Fibroblast of lung (primary cell): Measurements from ENCODE around the gene REEP1. TPM values are rescaled to one million over a fixed set of nuclear protein-coding genes. Genes with fewer than 3 reads are reported as not detected.
A peak's percentile ranks its signal among the peaks of the same experiment; 100 is the strongest.

Experiments
- DNase-seq, 2 donors: peaks; one replicate each; pipeline versions ENCODE4 v3.0.0 to v3.0.0-alpha.2; 2010; ENCODE audit warnings: low read depth in 2 of 2
- H2AFZ ChIP-seq: 2 replicates; pipeline ENCODE4 v1.5.1; 2012; ENCODE audit warnings: low read length, control low read depth, inconsistent platforms
- H3K27ac ChIP-seq: 2 replicates; pipeline ENCODE4 v1.5.1; 2011; ENCODE audit warnings: low read length, control low read depth; ENCODE audit not compliant: insufficient read depth
- H3K27me3 ChIP-seq: 2 replicates; pipeline ENCODE4 v1.5.1; 2011; ENCODE audit warnings: mild to moderate bottlenecking, low read length; ENCODE audit not compliant: control insufficient read depth, insufficient read depth
- H3K36me3 ChIP-seq: 2 replicates; pipeline ENCODE4 v1.5.1; 2011; ENCODE audit warnings: low read length; ENCODE audit not compliant: control insufficient read depth, insufficient read depth
- H3K4me1 ChIP-seq: 2 replicates; pipeline ENCODE4 v1.5.1; 2011; ENCODE audit warnings: low read length; ENCODE audit not compliant: control insufficient read depth, insufficient read depth; ENCODE audit errors: extremely low read depth
- H3K4me2 ChIP-seq: 2 replicates; pipeline ENCODE4 v1.5.1; 2011; ENCODE audit warnings: low read length, control low read depth; ENCODE audit not compliant: insufficient read depth; ENCODE audit errors: extremely low read depth
- H3K4me3 ChIP-seq, 4 experiments: fragments of 200-600 bp in 1 of 4; sonication (generic) in 1 of 4; replicated peaks in 1 of 4; 2 replicates each; pipeline ENCODE4 v1.5.1; 2011 to 2016; ENCODE audit warnings: low read length in 4 of 4, low read depth in 3 of 4, mild to moderate bottlenecking in 3 of 4, control low read depth in 2 of 4, inconsistent platforms in 1 of 4, mixed read lengths in 1 of 4; ENCODE audit not compliant: insufficient read depth in 1 of 4; ENCODE audit errors: control extremely low read depth in 1 of 4
- H3K79me2 ChIP-seq: 2 replicates; pipeline ENCODE4 v1.5.1; 2012; ENCODE audit warnings: mild to moderate bottlenecking, low read length, inconsistent platforms; ENCODE audit not compliant: control insufficient read depth, insufficient read depth
- H3K9ac ChIP-seq: 2 replicates; pipeline ENCODE4 v1.5.1; 2011; ENCODE audit warnings: mild to moderate bottlenecking, low read length, control low read depth; ENCODE audit not compliant: insufficient read depth
- H3K9me3 ChIP-seq: 2 replicates; pipeline ENCODE4 v1.5.1; 2012; ENCODE audit warnings: low read depth, low read length; ENCODE audit not compliant: control insufficient read depth, insufficient read depth
- H4K20me1 ChIP-seq: 2 replicates; pipeline ENCODE4 v1.5.1; 2011; ENCODE audit warnings: low read length; ENCODE audit not compliant: control insufficient read depth, insufficient read depth; ENCODE audit errors: extremely low read depth
- CTCF ChIP-seq, 2 donors: IDR thresholded peaks in 1 of 2; conservative IDR thresholded peaks in 1 of 2; 1 replicate in 1 of 2; 2 replicates in 1 of 2; pipeline ENCODE4 v1.5.1; 2011 to 2012; ENCODE audit warnings: low read length in 2 of 2, control low read depth in 1 of 2, inconsistent platforms in 1 of 2, low read depth in 1 of 2, mild to moderate bottlenecking in 1 of 2
- EZH2 ChIP-seq: IDR thresholded peaks from 2 replicates; pipeline ENCODE4 v1.5.1; 2012; ENCODE audit warnings: low read length, control low read depth, mild to moderate bottlenecking; ENCODE audit errors: missing control alignments
- polyA plus RNA-seq, 2 donors: library from polyadenylated mRNA; depleted of rRNA in 1 of 2; stranded (reverse) in 1 of 2; unstranded in 1 of 2; fragments of >200 nt; gene quantifications; 2 replicates each; pipeline ENCODE4 v1.2.1, GENCODE V29; 2011 to 2012; ENCODE audit warnings: missing spikeins in 1 of 2
- total RNA-seq: library from RNA; depleted of rRNA; stranded (reverse); fragments of >200 nt; gene quantifications from 2 replicates; pipeline ENCODE4 v1.2.1, GENCODE V29; 2014

REEP1 gene
- total and polyA plus RNA-seq, 2 donors (not counting 1 experiment from before 2014, with no cell fraction given), result 0.02 TPM; not detected in 1

GRCh38 chr2:86216575-86217555 is 120.6 kb downstream of the REEP1 start:
- H3K9ac ChIP-seq, result no peak overlapping the region

DNA sequence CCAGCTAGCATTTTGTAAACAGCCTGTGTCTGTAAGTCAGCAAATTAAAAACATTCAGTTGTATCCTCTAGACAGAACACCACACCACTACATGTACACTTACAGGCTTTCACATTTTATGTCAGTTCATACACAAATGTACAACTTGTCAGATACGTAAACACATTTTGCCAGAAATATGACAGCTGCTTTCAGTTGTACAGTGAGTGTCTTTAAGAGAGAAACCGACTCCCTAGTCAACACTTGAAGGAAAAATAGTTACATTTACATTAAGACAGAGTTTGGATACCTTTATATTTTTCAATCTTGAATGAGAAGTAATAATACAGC is 123.0 kb downstream of the REEP1 start:
- H3K27ac ChIP-seq, result no peak overlapping the region
- no peaks in the 10 kb centered on the region for H3K4me1 ChIP-seq
- DNase-seq, result no peak
- no peaks in the 10 kb centered on the region for H3K79me2 ChIP-seq
- H2AFZ ChIP-seq, result no peak overlapping the region
- TF ChIP-seq EZH2 (no peak), CTCF (conservative IDR thresholded peaks at IDR 0.05 in 1 of 2, IDR thresholded peaks at IDR 0.05 in 1 of 2; ENCODE audit: low read depth in 1 of 2, low read length in 2 of 2) (no peak)
- no peaks in the 10 kb centered on the region for H3K27me3 ChIP-seq
- H3K9ac ChIP-seq, result no peak overlapping the region
- no peak overlapping the region for H3K4me2 ChIP-seq
- no peaks in the 10 kb centered on the region for H3K9me3 ChIP-seq
- H3K4me3 ChIP-seq, result no peak overlapping the region
- H4K20me1 ChIP-seq, result no peaks in the 10 kb centered on the region
- peaks cover 5% of the 10 kb centered on the region for H3K36me3 ChIP-seq

More at GRCh38 chr2:86216575-86217555, 120.6 kb downstream of the REEP1 start:
- TF ChIP-seq CTCF (conservative IDR thresholded peaks at IDR 0.05 in 1 of 2, IDR thresholded peaks at IDR 0.05 in 1 of 2; ENCODE audit: low read depth in 1 of 2, low read length in 2 of 2) (no peak), EZH2 (no peak)
- H3K4me3 ChIP-seq, result no peak overlapping the region
- no peaks in the 10 kb centered on the region for H3K9me3 ChIP-seq
- H3K27me3 ChIP-seq, result no peaks in the 10 kb centered on the region
- no peaks in the 10 kb centered on the region for H3K4me1 ChIP-seq
- H3K27ac ChIP-seq, result no peak overlapping the region
- H4K20me1 ChIP-seq, result no peaks in the 10 kb centered on the region
- no peak overlapping the region for H3K4me2 ChIP-seq
- H3K36me3 ChIP-seq, result no peaks in the 10 kb centered on the region
- peak in 1 of 2 donors; percentile 48 for DNase-seq
- no peaks in the 10 kb centered on the region for H3K79me2 ChIP-seq
- H2AFZ ChIP-seq, result no peak overlapping the region

GRCh38 chr2:86213699-86214502 is 123.5 kb downstream of the REEP1 start:
- Histone ChIP-seq H2AFZ (no peak overlapping the region), H3K4me2 (no peak overlapping the region), H3K36me3 (peaks cover 5% of the 10 kb centered on the region), H4K20me1 (no peaks in the 10 kb centered on the region), H3K9ac (no peak overlapping the region), H3K27me3 (no peaks in the 10 kb centered on the region), H3K4me3 (no peak overlapping the region), H3K4me1 (no peaks in the 10 kb centered on the region), H3K9me3 (no peaks in the 10 kb centered on the region), H3K27ac (no peak overlapping the region), H3K79me2 (no peaks in the 10 kb centered on the region)
- TF ChIP-seq CTCF (conservative IDR thresholded peaks at IDR 0.05 in 1 of 2, IDR thresholded peaks at IDR 0.05 in 1 of 2; ENCODE audit: low read depth in 1 of 2, low read length in 2 of 2), result no peak
- no peak for TF ChIP-seq EZH2
- DNase-seq, result no peak
